ENCODE measurements around the gene ADAM10. TPM values are rescaled to one million over a fixed set of nuclear protein-coding genes. Genes with fewer than 3 reads are reported as not detected.
A peak's percentile ranks its signal among the peaks of the same experiment; 100 is the strongest.

Gene ADAM10
- total RNA-seq, 3 donors from 2014 or later: 57.0 to 60.2 (median 57.5) TPM

GRCh38 chr15:58715266-58715917 is 34.1 kb downstream of the ADAM10 start:
- no peaks in the 10 kb centered on the region for H3K9me3 Mint-ChIP-seq
- no peaks in the 10 kb centered on the region for H3K27me3 Mint-ChIP-seq (ENCODE audit: low read depth)
- ATAC-seq (no peak), DNase-seq (no peak)
- H3K4me1 Mint-ChIP-seq (ENCODE audit: low read depth): peaks cover 13% of the 10 kb centered on the region
- no peak overlapping the region for H3K4me3 Mint-ChIP-seq
- H3K36me3 Mint-ChIP-seq (ENCODE audit: insufficient read depth): peaks cover 18% of the 10 kb centered on the region

- Mint-ChIP-seq H3K36me3 (ENCODE audit: insufficient read depth) (peaks cover 11% of the 10 kb centered on the region), H3K4me1 (ENCODE audit: low read depth) (peaks cover 23% of the 10 kb centered on the region), H3K4me3 (no peak overlapping the region), H3K9me3 (no peaks in the 10 kb centered on the region), H3K27me3 (ENCODE audit: low read depth) (no peaks in the 10 kb centered on the region)
- ATAC-seq (no peak), DNase-seq (no peak)
Observed at GRCh38 chr15:58710701-58711100, 38.8 kb downstream of the ADAM10 start.

- Mint-ChIP-seq H3K4me1 (ENCODE audit: low read depth) (peaks cover 37% of the 10 kb centered on the region), H3K9me3 (peaks cover 5% of the 10 kb centered on the region), H3K27me3 (ENCODE audit: low read depth) (no peaks in the 10 kb centered on the region), H3K4me3 (no peak overlapping the region), H3K36me3 (ENCODE audit: insufficient read depth) (peaks cover 21% of the 10 kb centered on the region)
- ATAC-seq (peak in 1 of 2 donors; percentile 25), DNase-seq (no peak)
Observed at GRCh38 chr15:58707397-58707796, 42.1 kb downstream of the ADAM10 start.

GRCh38 chr15:58705105-58705504 is 44.4 kb downstream of the ADAM10 start:
- Mint-ChIP-seq H3K4me3 (no peak overlapping the region), H3K27me3 (ENCODE audit: low read depth) (no peaks in the 10 kb centered on the region), H3K36me3 (ENCODE audit: insufficient read depth) (peaks cover 36% of the 10 kb centered on the region), H3K9me3 (peaks cover 12% of the 10 kb centered on the region), H3K4me1 (ENCODE audit: low read depth) (peaks cover 50% of the 10 kb centered on the region)
- DNase-seq (no peak), ATAC-seq (no peak)

- Mint-ChIP-seq H3K4me3 (no peak overlapping the region), H3K4me1 (ENCODE audit: low read depth) (peaks cover 55% of the 10 kb centered on the region), H3K36me3 (ENCODE audit: insufficient read depth) (peaks cover 44% of the 10 kb centered on the region), H3K9me3 (peaks cover 18% of the 10 kb centered on the region), H3K27me3 (ENCODE audit: low read depth) (no peaks in the 10 kb centered on the region)
- DNase-seq (no peak), ATAC-seq (no peak)
Observed at GRCh38 chr15:58704155-58704865, 45.2 kb downstream of the ADAM10 start.

- H3K4me3 Mint-ChIP-seq: no peak overlapping the region
- ATAC-seq: no peak
Observed at GRCh38 chr15:58703610-58704009, 45.9 kb downstream of the ADAM10 start.

GRCh38 chr15:58702233-58702632 is 47.3 kb downstream of the ADAM10 start:
- Mint-ChIP-seq H3K36me3 (ENCODE audit: insufficient read depth) (peaks cover 48% of the 10 kb centered on the region), H3K27me3 (ENCODE audit: low read depth) (no peaks in the 10 kb centered on the region), H3K4me3 (no peak overlapping the region), H3K9me3 (peaks cover 24% of the 10 kb centered on the region), H3K4me1 (ENCODE audit: low read depth) (peaks cover 62% of the 10 kb centered on the region)
- ATAC-seq: no peak
- DNase-seq: no peak

More at GRCh38 chr15:58703610-58704009, 45.9 kb downstream of the ADAM10 start:
- no peaks in the 10 kb centered on the region for H3K27me3 Mint-ChIP-seq (ENCODE audit: low read depth)
- H3K9me3 Mint-ChIP-seq: peaks cover 24% of the 10 kb centered on the region
- peaks cover 48% of the 10 kb centered on the region for H3K36me3 Mint-ChIP-seq (ENCODE audit: insufficient read depth)
- peaks cover 61% of the 10 kb centered on the region for H3K4me1 Mint-ChIP-seq (ENCODE audit: low read depth)
- DNase-seq: no peak

- H3K9me3 Mint-ChIP-seq: peaks cover 24% of the 10 kb centered on the region
- no peak overlapping the region for H3K4me3 Mint-ChIP-seq
- DNase-seq (no peak), ATAC-seq (no peak)
- H3K4me1 Mint-ChIP-seq (ENCODE audit: low read depth): peaks cover 68% of the 10 kb centered on the region
- H3K36me3 Mint-ChIP-seq (ENCODE audit: insufficient read depth): peaks cover 46% of the 10 kb centered on the region
- no peaks in the 10 kb centered on the region for H3K27me3 Mint-ChIP-seq (ENCODE audit: low read depth)
Observed at GRCh38 chr15:58701376-58701775, 48.1 kb downstream of the ADAM10 start.

GRCh38 chr15:58699769-58700168 is 49.7 kb downstream of the ADAM10 start:
- Mint-ChIP-seq H3K4me3 (peak overlapping the region; percentile 27), H3K9me3 (peaks cover 24% of the 10 kb centered on the region), H3K4me1 (ENCODE audit: low read depth) (peaks cover 70% of the 10 kb centered on the region), H3K36me3 (ENCODE audit: insufficient read depth) (peaks cover 46% of the 10 kb centered on the region), H3K27me3 (ENCODE audit: low read depth) (no peaks in the 10 kb centered on the region)
- DNase-seq (no peak), ATAC-seq (peak in 1 of 2 donors; percentile 25)

- peaks cover 71% of the 10 kb centered on the region for H3K4me1 Mint-ChIP-seq (ENCODE audit: low read depth)
- no peaks in the 10 kb centered on the region for H3K27me3 Mint-ChIP-seq (ENCODE audit: low read depth)
- ATAC-seq (no peak), DNase-seq (no peak)
- peaks cover 42% of the 10 kb centered on the region for H3K36me3 Mint-ChIP-seq (ENCODE audit: insufficient read depth)
- peaks cover 22% of the 10 kb centered on the region for H3K9me3 Mint-ChIP-seq
- H3K4me3 Mint-ChIP-seq: no peak overlapping the region
Observed at GRCh38 chr15:58698887-58699641, 50.4 kb downstream of the ADAM10 start.

- DNase-seq: no peak
- Mint-ChIP-seq H3K27me3 (ENCODE audit: low read depth) (no peaks in the 10 kb centered on the region), H3K4me3 (no peak overlapping the region), H3K4me1 (ENCODE audit: low read depth) (peaks cover 63% of the 10 kb centered on the region), H3K9me3 (peaks cover 19% of the 10 kb centered on the region), H3K36me3 (ENCODE audit: insufficient read depth) (peaks cover 39% of the 10 kb centered on the region)
- no peak for ATAC-seq
Observed at GRCh38 chr15:58697220-58697619, 52.3 kb downstream of the ADAM10 start.

GRCh38 chr15:58696738-58697137 is 52.8 kb downstream of the ADAM10 start:
- Mint-ChIP-seq H3K27me3 (ENCODE audit: low read depth) (no peaks in the 10 kb centered on the region), H3K4me1 (ENCODE audit: low read depth) (peaks cover 63% of the 10 kb centered on the region), H3K36me3 (ENCODE audit: insufficient read depth) (peaks cover 39% of the 10 kb centered on the region)

GRCh38 chr15:58694641-58695398 is 54.7 kb downstream of the ADAM10 start:
- H3K4me1 Mint-ChIP-seq (ENCODE audit: low read depth): peaks cover 64% of the 10 kb centered on the region
- ATAC-seq (no peak), DNase-seq (no peak)
- H3K27me3 Mint-ChIP-seq (ENCODE audit: low read depth): no peaks in the 10 kb centered on the region
- H3K4me3 Mint-ChIP-seq: no peak overlapping the region
- peaks cover 9% of the 10 kb centered on the region for H3K9me3 Mint-ChIP-seq
- H3K36me3 Mint-ChIP-seq (ENCODE audit: insufficient read depth): peaks cover 26% of the 10 kb centered on the region

More at GRCh38 chr15:58696738-58697137, 52.8 kb downstream of the ADAM10 start:
- no peak overlapping the region for H3K4me3 Mint-ChIP-seq
- no peak for ATAC-seq
- peaks cover 19% of the 10 kb centered on the region for H3K9me3 Mint-ChIP-seq
- no peak for DNase-seq

GRCh38 chr15:58690703-58691102 is 58.8 kb downstream of the ADAM10 start:
- peaks cover 10% of the 10 kb centered on the region for H3K36me3 Mint-ChIP-seq (ENCODE audit: insufficient read depth)
- no peaks in the 10 kb centered on the region for H3K27me3 Mint-ChIP-seq (ENCODE audit: low read depth)
- no peak overlapping the region for H3K4me3 Mint-ChIP-seq
- H3K9me3 Mint-ChIP-seq: no peaks in the 10 kb centered on the region
- ATAC-seq (no peak), DNase-seq (no peak)
- H3K4me1 Mint-ChIP-seq (ENCODE audit: low read depth): peaks cover 49% of the 10 kb centered on the region

Measured in activated T-cell treated with anti-CD3 and anti-CD28 coated beads, Interleukin-2, amount 50 U/mL, for 4 hours (primary cell).